Measurements from ENCODE around the gene EFNA1.

DNA sequence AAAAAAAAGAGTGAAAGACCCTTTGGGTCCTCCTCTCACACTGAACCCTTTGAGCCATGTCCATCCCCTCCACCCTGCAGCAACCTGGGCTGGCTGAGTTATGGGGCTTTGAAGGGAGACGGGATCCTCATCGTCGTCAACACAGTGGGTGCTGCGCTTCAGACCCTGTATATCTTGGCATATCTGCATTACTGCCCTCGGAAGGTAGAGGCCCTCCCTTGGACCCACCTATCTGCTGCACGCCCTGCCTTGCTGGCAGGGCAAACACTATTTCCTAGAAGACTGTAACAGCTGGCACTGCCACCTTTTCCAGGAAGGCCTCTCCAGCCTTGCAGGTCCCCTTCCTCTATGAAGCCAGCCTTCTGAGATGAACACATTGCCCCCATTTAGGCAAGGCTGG, 9.1 kb downstream of the EFNA1 start:
- TF ChIP-seq CTCF (conservative IDR thresholded peaks at IDR 0.05; ENCODE audit: low read depth, low read length), result no peak
- no peak for TF ChIP-seq EZH2 (IDR thresholded peaks at IDR 0.05; ENCODE audit: low read length, unreplicated experiment)
- no peak for TF ChIP-seq EZH2phosphoT487 (IDR thresholded peaks at IDR 0.05; ENCODE audit: borderline replicate concordance, low read length)

All from PC-3 (cell line).